Thoracic aorta (tissue), 2 donors: ENCODE measurements around the gene SPINT4. TPM values are rescaled to one million over a fixed set of nuclear protein-coding genes. Genes with fewer than 3 reads are reported as not detected.

Experiments used
- ATAC-seq: fragments of 150-250 bp; one replicate; pipeline ENCODE4 v1.8.0; 2017; ENCODE audit warnings: low read depth; ENCODE audit not compliant: insufficient number of reproducible peaks, low FRiP score
- DNase-seq: peaks from one replicate; pipeline ENCODE4 v3.0.0-alpha.2; 2020; ENCODE audit warnings: low spot score
- H3K27ac ChIP-seq, 2 donors: fragments of 200-600 bp; sonication (generic); 1 replicate in 1 of 2; 2 replicates in 1 of 2; pipeline ENCODE4 v1.5.1; 2016; ENCODE audit warnings: mild to moderate bottlenecking in 2 of 2, moderate library complexity in 2 of 2
- H3K27me3 ChIP-seq: fragments of 200-600 bp; sonication (generic); replicated peaks from 2 replicates; pipeline ENCODE4 v1.6.0; 2016; ENCODE audit warnings: mild to moderate bottlenecking; ENCODE audit not compliant: insufficient read depth
- H3K36me3 ChIP-seq: fragments of 200-600 bp; sonication (generic); one replicate; pipeline ENCODE4 v1.5.1; 2016
- H3K4me1 ChIP-seq, 2 donors: fragments of 200-600 bp; sonication (generic); 1 replicate in 1 of 2; 2 replicates in 1 of 2; pipeline versions ENCODE4 v1.5.1 to v1.6.0; 2016; ENCODE audit warnings: low read depth in 2 of 2, mild to moderate bottlenecking in 1 of 2; ENCODE audit not compliant: control insufficient read depth in 1 of 2
- H3K4me3 ChIP-seq: fragments of 200-600 bp; sonication (generic); 2 replicates; pipeline ENCODE4 v1.5.1; 2016; ENCODE audit warnings: mild to moderate bottlenecking
- H3K9me3 ChIP-seq: fragments of 200-600 bp; sonication (generic); 2 replicates; pipeline ENCODE4 v1.5.1; 2016
- CTCF ChIP-seq: fragments of 200-600 bp; sonication (generic); IDR thresholded peaks from one replicate; pipeline ENCODE4 v1.5.1; 2019; ENCODE audit warnings: antibody characterized with exemption
- total RNA-seq, 2 donors: library from RNA; depleted of rRNA; stranded (reverse); fragments of >200 nt; gene quantifications; one replicate each; pipeline versions ENCODE4 v1.1.0 to v1.2.3, GENCODE V29; 2016

Gene SPINT4
- total RNA-seq, 2 donors from 2014 or later, result not detected

- Histone ChIP-seq H3K27me3 (no peaks in the 10 kb centered on the region), H3K9me3 (no peaks in the 10 kb centered on the region), H3K4me3 (no peak overlapping the region), H3K4me1 (no peaks in the 10 kb centered on the region), H3K36me3 (no peaks in the 10 kb centered on the region), H3K27ac (no peak overlapping the region)
- ATAC-seq (no peak), DNase-seq (no peak)
- TF ChIP-seq CTCF, result no peak
These were observed 43.2 kb downstream of the SPINT4 start for GRCh38 chr20:45765307-45765875.

- no peaks in the 10 kb centered on the region for H3K4me1 ChIP-seq
- ATAC-seq (no peak), DNase-seq (no peak)
- H3K4me3 ChIP-seq, result no peak overlapping the region
- no peaks in the 10 kb centered on the region for H3K36me3 ChIP-seq
- H3K9me3 ChIP-seq, result no peaks in the 10 kb centered on the region
- TF ChIP-seq CTCF, result no peak
- H3K27ac ChIP-seq, result no peak overlapping the region
- H3K27me3 ChIP-seq, result no peaks in the 10 kb centered on the region
These were observed 43.8 kb downstream of the SPINT4 start for GRCh38 chr20:45765980-45766379.

GRCh38 chr20:45768479-45768878 is 46.3 kb downstream of the SPINT4 start:
- Histone ChIP-seq H3K4me3 (no peak overlapping the region), H3K27me3 (no peaks in the 10 kb centered on the region), H3K36me3 (no peaks in the 10 kb centered on the region), H3K9me3 (no peaks in the 10 kb centered on the region), H3K4me1 (peaks cover 3 to 7% of the 10 kb centered on the region in 2 donors), H3K27ac (no peak overlapping the region)
- TF ChIP-seq CTCF, result no peak
- no peak for DNase-seq
- no peak for ATAC-seq

- H3K9me3 ChIP-seq, result no peaks in the 10 kb centered on the region
- H3K27me3 ChIP-seq, result no peaks in the 10 kb centered on the region
- no peaks in the 10 kb centered on the region for H3K36me3 ChIP-seq
- H3K4me1 ChIP-seq, result peaks cover 3 to 7% of the 10 kb centered on the region in 2 donors
- H3K27ac ChIP-seq, result no peak overlapping the region
- H3K4me3 ChIP-seq, result peak overlapping the region; percentile 27
- peak; percentile 57 for ATAC-seq
- TF ChIP-seq CTCF, result peak; percentile 94
- no peak for DNase-seq
These were observed 49.1 kb downstream of the SPINT4 start for GRCh38 chr20:45771182-45771759.

GRCh38 chr20:45772693-45773092 is 50.5 kb downstream of the SPINT4 start:
- TF ChIP-seq CTCF, result no peak
- Histone ChIP-seq H3K36me3 (no peaks in the 10 kb centered on the region), H3K4me1 (peaks cover 3 to 7% of the 10 kb centered on the region in 2 donors), H3K9me3 (no peaks in the 10 kb centered on the region), H3K27me3 (no peaks in the 10 kb centered on the region), H3K27ac (no peak overlapping the region), H3K4me3 (no peak overlapping the region)
- ATAC-seq (no peak), DNase-seq (no peak)
